HG03159 (cell line): Measurements from ENCODE around the gene CDH23.

Source experiments
- ATAC-seq: cut with Tn5 transposase; IDR thresholded peaks from one replicate; pipeline ENCODE4 v1.9.1; 2021; ENCODE audit warnings: mild to moderate bottlenecking, moderate library complexity; ENCODE audit not compliant: unreplicated experiment

Gene CDH23

GRCh38 chr10:71632896-71633600 lies 236.3 kb downstream of the CDH23 start:
- no peak for ATAC-seq

- ATAC-seq = no peak
These were observed 237.2 kb downstream of the CDH23 start for GRCh38 chr10:71633920-71634319.

GRCh38 chr10:71634531-71635164 lies 237.9 kb downstream of the CDH23 start:
- no peak for ATAC-seq

GRCh38 chr10:71635251-71635866 lies 238.6 kb downstream of the CDH23 start:
- no peak for ATAC-seq

GRCh38 chr10:71635867-71636266 lies 239.1 kb downstream of the CDH23 start:
- no peak for ATAC-seq

- ATAC-seq = no peak
These were observed 239.9 kb downstream of the CDH23 start for GRCh38 chr10:71636588-71636987.

- no peak for ATAC-seq
These were observed 240.6 kb downstream of the CDH23 start for GRCh38 chr10:71637305-71637704.

GRCh38 chr10:71638064-71638821 lies 241.5 kb downstream of the CDH23 start:
- ATAC-seq = no peak

GRCh38 chr10:71638822-71639719 lies 242.4 kb downstream of the CDH23 start:
- ATAC-seq = no peak

GRCh38 chr10:71640607-71641006 lies 243.9 kb downstream of the CDH23 start:
- ATAC-seq = no peak

- ATAC-seq = no peak
These were observed 244.7 kb downstream of the CDH23 start for GRCh38 chr10:71641449-71641848.

- ATAC-seq = no peak
These were observed 245.3 kb downstream of the CDH23 start for GRCh38 chr10:71641986-71642385.

GRCh38 chr10:71643904-71644303 lies 247.2 kb downstream of the CDH23 start:
- no peak for ATAC-seq

GRCh38 chr10:71644307-71645180 lies 247.8 kb downstream of the CDH23 start:
- ATAC-seq = no peak

- ATAC-seq = no peak
These were observed 248.5 kb downstream of the CDH23 start for GRCh38 chr10:71645185-71645584.

- ATAC-seq = no peak
These were observed 249.3 kb downstream of the CDH23 start for GRCh38 chr10:71646037-71646436.

GRCh38 chr10:71646592-71647292 lies 250.0 kb downstream of the CDH23 start:
- no peak for ATAC-seq

GRCh38 chr10:71647526-71648253 lies 251.0 kb downstream of the CDH23 start:
- no peak for ATAC-seq
